Panc1 (cell line): Measurements from ENCODE around the gene PRKCD. TPM values are rescaled to one million over a fixed set of nuclear protein-coding genes. Genes with fewer than 3 reads are reported as not detected.

Experiments used
- ATAC-seq: fragments of 200-7000 bp; cut with Tn5 transposase; 2 replicates; pipeline ENCODE4 v1.9.1; 2020; ENCODE audit warnings: mild to moderate bottlenecking, moderate library complexity
- BruUV-seq: library from RNA; stranded (reverse); fragments of 400-500 nt; replicated peaks from 2 replicates; lab custom pipeline; 2021; lab: Mats Ljungman, UMichigan
- CTCF ChIA-PET: fragments of 300-600 bp; sonication (Branson Sonifier 250); formaldehyde crosslinking; loops from one replicate; lab custom pipeline; 2022; ENCODE audit warnings: antibody characterized with exemption; lab: Charles Lee
- POLR2A ChIA-PET: fragments of 300-600 bp; sonication (Branson Sonifier 250); formaldehyde crosslinking; loops from one replicate; lab custom pipeline; 2022; ENCODE audit warnings: antibody characterized with exemption; lab: Charles Lee
- DNase-seq: peaks from one replicate; pipeline ENCODE4 v3.0.0-alpha.2; 2010; ENCODE audit warnings: low read depth, low spot score
- H3K27ac ChIP-seq: 2 replicates; pipeline ENCODE4 v1.5.1; 2011; ENCODE audit warnings: mild to moderate bottlenecking, low read length, inconsistent platforms
- H3K27me3 ChIP-seq: fragments of 200-500 bp; sonication (Bioruptor generic); 2 replicates; pipeline ENCODE4 v1.6.0; 2014; ENCODE audit warnings: low read length, inconsistent platforms; ENCODE audit not compliant: control insufficient read depth, insufficient read depth
- H3K36me3 ChIP-seq: fragments of 200-500 bp; sonication (Bioruptor generic); 2 replicates; pipeline ENCODE4 v1.5.1; 2014; ENCODE audit warnings: inconsistent platforms, mild to moderate bottlenecking, low read length, moderate library complexity; ENCODE audit not compliant: control insufficient read depth, insufficient read depth
- H3K4me1 ChIP-seq: 2 replicates; pipeline ENCODE4 v1.5.1; 2011; ENCODE audit warnings: inconsistent platforms, mild to moderate bottlenecking, low read length, moderate library complexity; ENCODE audit not compliant: control insufficient read depth, insufficient read depth
- H3K4me3 ChIP-seq, 2 experiments: 2 replicates each; pipeline ENCODE4 v1.5.1; 2011 to 2012; ENCODE audit warnings: low read depth in 2 of 2, low read length in 2 of 2, mild to moderate bottlenecking in 2 of 2, inconsistent platforms in 1 of 2, moderate library complexity in 1 of 2
- H3K9me3 ChIP-seq: fragments of 200-500 bp; sonication (Bioruptor generic); 2 replicates; pipeline ENCODE4 v1.5.1; 2014; ENCODE audit warnings: low read depth, mild to moderate bottlenecking, inconsistent platforms, low read length, moderate library complexity; ENCODE audit not compliant: control insufficient read depth, insufficient read depth
- CTCF ChIP-seq: fragments of 450-650 bp; IDR thresholded peaks from 2 replicates; pipeline ENCODE4 v1.5.1; 2017; ENCODE audit warnings: mild to moderate bottlenecking
- POLR2AphosphoS5 ChIP-seq: IDR thresholded peaks from 2 replicates; pipeline ENCODE4 v1.6.1; 2012; ENCODE audit warnings: mild to moderate bottlenecking, low read depth, low read length, moderate library complexity
- REST ChIP-seq, 2 experiments: IDR thresholded peaks; 2 replicates each; pipeline ENCODE4 v1.6.1; 2011 to 2012; ENCODE audit warnings: low read depth in 2 of 2, control low read depth in 1 of 2, low read length in 1 of 2, mild to moderate bottlenecking in 1 of 2, moderate library complexity in 1 of 2; ENCODE audit not compliant: insufficient read depth in 1 of 2
- SIN3A ChIP-seq: IDR thresholded peaks from 2 replicates; pipeline ENCODE4 v1.6.1; 2012; ENCODE audit warnings: low read depth, mild to moderate bottlenecking, low read length, moderate library complexity, borderline replicate concordance; ENCODE audit not compliant: insufficient read depth
- TCF7L2 ChIP-seq: IDR thresholded peaks from 2 replicates; pipeline ENCODE4 v1.6.1; 2011; ENCODE audit warnings: mild to moderate bottlenecking, low read depth, low read length, inconsistent platforms
- in situ Hi-C: cut with HindIII; loops from 2 replicates; pipeline ENCODE4 v1.10.0; 2016; ENCODE audit warnings: low sequenced_read_pairs, low pct_unique_long_range_greater_than_20kb
- intact Hi-C: fragments of 100-400 bp; cut with micrococcal nuclease; formaldehyde crosslinking; loops from one replicate; pipeline ENCODE4 v1.10.0; 2022; ENCODE audit not compliant: unreplicated experiment
- total RNA-seq: library from RNA; stranded (reverse); gene quantifications from one replicate; pipeline ENCODE4 v1.2.1, GENCODE V29; 2021; ENCODE audit not compliant: unreplicated experiment

PRKCD gene
- total RNA-seq, 1 experiment from 2014 or later = 14.0 TPM

GRCh38 chr3:53158765-53159155 lies 2.2 kb upstream of the PRKCD start:
- in situ Hi-C loops = no loop called here
- intact Hi-C loops = no loop called here
- Histone ChIP-seq H3K36me3 (no peaks in the 10 kb centered on the region), H3K9me3 (no peaks in the 10 kb centered on the region), H3K27ac (no peak overlapping the region), H3K4me3 (no peak overlapping the region), H3K4me1 (peaks cover 21% of the 10 kb centered on the region), H3K27me3 (no peaks in the 10 kb centered on the region)
- no TSS peak for BruUV-seq
- ChIA-PET POLR2A (interaction anchor here (0.6 to 1.0 kb wide), 2 partner anchors 31 kb away, joined by 4 to 5 read pairs; no protein-coding TSS in a partner anchor), CTCF (no interaction called here)
- TF ChIP-seq REST (IDR thresholded peaks at IDR 0.05; ENCODE audit: insufficient read depth in 1 of 2, low read depth in 2 of 2, low read length in 1 of 2) (no peak), POLR2AphosphoS5 (no peak)
- ATAC-seq (no peak), DNase-seq (no peak)

GRCh38 chr3:53159156-53160060 lies 1.6 kb upstream of the PRKCD start:
- in situ Hi-C loops (no loop called here), intact Hi-C loops (no loop called here)
- CTCF ChIA-PET = no interaction called here
- BruUV-seq = no TSS peak
- no peak for ATAC-seq
- POLR2A ChIA-PET = interaction anchor here (1.0 kb wide), 1 partner anchor 30 kb away, joined by 4 read pairs; no protein-coding TSS in a partner anchor
- no peaks in the 10 kb centered on the region for H3K9me3 ChIP-seq
- H3K4me3 ChIP-seq = no peak overlapping the region
- no peaks in the 10 kb centered on the region for H3K36me3 ChIP-seq
- no peak overlapping the region for H3K27ac ChIP-seq
- no peaks in the 10 kb centered on the region for H3K27me3 ChIP-seq
- H3K4me1 ChIP-seq = peaks cover 21% of the 10 kb centered on the region
- no peak for TF ChIP-seq TCF7L2
- no peak for TF ChIP-seq SIN3A
- no peak for TF ChIP-seq REST (IDR thresholded peaks at IDR 0.05; ENCODE audit: insufficient read depth in 1 of 2, low read depth in 2 of 2, low read length in 1 of 2)
- no peak for TF ChIP-seq POLR2AphosphoS5
- no peak for TF ChIP-seq CTCF
- DNase-seq = no peak
